ENCODE results near the gene HAPSTR1. TPM values are rescaled to one million over a fixed set of nuclear protein-coding genes. Genes with fewer than 3 reads are reported as not detected.

Gene HAPSTR1
- total RNA-seq, 1 experiment from 2014 or later = 82.8 TPM

GRCh38 chr16:9092978-9093344 lies 1.5 kb downstream of the HAPSTR1 start:
- Histone ChIP-seq H3F3A (ENCODE audit: insufficient read depth, low read depth) (peaks cover 38% of the 10 kb centered on the region), H3K9me3 (ENCODE audit: insufficient read depth, low read depth) (no peaks in the 10 kb centered on the region), H2AFZ (peak overlapping the region; percentile 72; the same call in 1 of the 2 replicates), H3K27ac (peak overlapping the region; percentile 66), H4K20me1 (ENCODE audit: insufficient read depth) (peaks cover 54% of the 10 kb centered on the region), H3K79me2 (ENCODE audit: low read depth) (peaks cover 62% of the 10 kb centered on the region), H3K27me3 (ENCODE audit: insufficient read depth, low read depth) (no peaks in the 10 kb centered on the region), H3K9me2 (ENCODE audit: insufficient read depth) (no peaks in the 10 kb centered on the region), H3K36me3 (ENCODE audit: low read depth) (peaks cover 33% of the 10 kb centered on the region), H3K4me2 (peak overlapping the region; percentile 99), H3K4me1 (replicated peaks; ENCODE audit: insufficient read depth) (peaks cover 42% of the 10 kb centered on the region), H3K4me3 (peak overlapping the region; percentile 86)
- ChIA-PET POLR2A (ENCODE audit: unreplicated experiment) (interaction anchor here (0.7 kb wide), 1 partner anchor 1785 kb away, joined by 5 read pairs; no protein-coding TSS in a partner anchor), CTCF (interaction anchor here (0.6 kb wide), 1 partner anchor 72 kb away, joined by 4 read pairs; no protein-coding TSS in a partner anchor)
- TF ChIP-seq CTCF (conservative IDR thresholded peaks at IDR 0.05) = no peak
- peak in 1 of 2 experiments; percentile 39 for DNase-seq
- intact Hi-C loops (cut with micrococcal nuclease; ENCODE audit: unreplicated experiment) = loop anchor here (5.0 to 10.0 kb wide), 2 partner anchors 46 to 218 kb away; no protein-coding TSS in a partner anchor
- TSS peak; percentile 41 for BruUV-seq (replicated peaks)

GRCh38 chr16:9094011-9094846 lies 2.8 kb downstream of the HAPSTR1 start:
- H3K4me2 ChIP-seq = peak overlapping the region; percentile 99
- H3K36me3 ChIP-seq (ENCODE audit: low read depth) = peaks cover 43% of the 10 kb centered on the region
- H3K27me3 ChIP-seq (ENCODE audit: insufficient read depth, low read depth) = no peaks in the 10 kb centered on the region
- DNase-seq = no peak
- peak overlapping the region; percentile 86 for H3K4me3 ChIP-seq
- H3K27ac ChIP-seq = peak overlapping the region; percentile 66; the same call in 1 of the 2 replicates
- CTCF ChIA-PET = no interaction called here
- H3K9me2 ChIP-seq (ENCODE audit: insufficient read depth) = no peaks in the 10 kb centered on the region
- POLR2A ChIA-PET (ENCODE audit: unreplicated experiment) = no interaction called here
- BruUV-seq (replicated peaks) = no TSS peak
- H2AFZ ChIP-seq = no peak overlapping the region
- H4K20me1 ChIP-seq (ENCODE audit: insufficient read depth) = peaks cover 66% of the 10 kb centered on the region
- TF ChIP-seq EZH2 (IDR thresholded peaks at IDR 0.05; ENCODE audit: low read depth) (no peak), CTCF (conservative IDR thresholded peaks at IDR 0.05) (no peak)
- H3K9me3 ChIP-seq (ENCODE audit: insufficient read depth, low read depth) = no peaks in the 10 kb centered on the region
- H3K79me2 ChIP-seq (ENCODE audit: low read depth) = peaks cover 75% of the 10 kb centered on the region
- intact Hi-C loops (cut with micrococcal nuclease; ENCODE audit: unreplicated experiment) = loop anchor here (5.0 to 10.0 kb wide), 2 partner anchors 47 to 219 kb away; no protein-coding TSS in a partner anchor
- peaks cover 48% of the 10 kb centered on the region for H3F3A ChIP-seq (ENCODE audit: insufficient read depth, low read depth)
- H3K4me1 ChIP-seq (replicated peaks; ENCODE audit: insufficient read depth) = peaks cover 55% of the 10 kb centered on the region

- peak overlapping the region; percentile 99 for H3K4me2 ChIP-seq
- ChIA-PET CTCF (no interaction called here), POLR2A (ENCODE audit: unreplicated experiment) (no interaction called here)
- H3K9me2 ChIP-seq (ENCODE audit: insufficient read depth) = no peaks in the 10 kb centered on the region
- H3K27ac ChIP-seq = peak overlapping the region; percentile 51
- H3F3A ChIP-seq (ENCODE audit: insufficient read depth, low read depth) = peaks cover 55% of the 10 kb centered on the region
- intact Hi-C loops (cut with micrococcal nuclease; ENCODE audit: unreplicated experiment) = loop anchor here (10.0 kb wide), 1 partner anchor 220 kb away; no protein-coding TSS in a partner anchor
- H2AFZ ChIP-seq = no peak overlapping the region
- H3K4me1 ChIP-seq (replicated peaks; ENCODE audit: insufficient read depth) = peaks cover 64% of the 10 kb centered on the region
- peaks cover 75% of the 10 kb centered on the region for H4K20me1 ChIP-seq (ENCODE audit: insufficient read depth)
- peaks cover 84% of the 10 kb centered on the region for H3K79me2 ChIP-seq (ENCODE audit: low read depth)
- H3K9me3 ChIP-seq (ENCODE audit: insufficient read depth, low read depth) = no peaks in the 10 kb centered on the region
- no peak for DNase-seq
- peak overlapping the region; percentile 86 for H3K4me3 ChIP-seq
- no peaks in the 10 kb centered on the region for H3K27me3 ChIP-seq (ENCODE audit: insufficient read depth, low read depth)
- no TSS peak for BruUV-seq (replicated peaks)
- H3K36me3 ChIP-seq (ENCODE audit: low read depth) = peaks cover 52% of the 10 kb centered on the region
- TF ChIP-seq CTCF (conservative IDR thresholded peaks at IDR 0.05) = no peak
- TF ChIP-seq EZH2 (IDR thresholded peaks at IDR 0.05; ENCODE audit: low read depth) = no peak
These were observed 3.7 kb downstream of the HAPSTR1 start for GRCh38 chr16:9095171-9095570.

Measured in PC-9 (cell line).